HEK293 (cell line): ENCODE data around the gene CD96.

Source experiments
- CTCF ChIA-PET: fragments of 350-600 bp; formaldehyde crosslinking; extraction: SDS; loops from one replicate; lab custom pipeline; 2021; ENCODE audit warnings: antibody characterized with exemption; lab: Yijun Ruan, JAX
- POLR2A ChIA-PET: fragments of 300-600 bp; formaldehyde crosslinking; extraction: SDS; loops from one replicate; lab custom pipeline; 2020; ENCODE audit warnings: antibody characterized with exemption, inconsistent platforms; lab: Yijun Ruan, JAX
- H3K27ac ChIP-seq: fragments of 200-500 bp; sonication (Bioruptor generic); 2 replicates; pipeline ENCODE4 v1.5.1; 2014; ENCODE audit warnings: low read depth, low read length, control low read depth, inconsistent platforms; ENCODE audit errors: extremely low read depth
- H3K36me3 ChIP-seq, 2 experiments: fragments of 200-500 bp in 1 of 2; sonication (Bioruptor generic) in 1 of 2; 1 replicate in 1 of 2; 2 replicates in 1 of 2; pipeline ENCODE4 v1.5.1; 2014 to 2017; ENCODE audit warnings: inconsistent platforms in 2 of 2, low read length in 2 of 2; ENCODE audit not compliant: control insufficient read depth in 2 of 2, insufficient read depth in 1 of 2
- H3K4me1 ChIP-seq: fragments of 200-500 bp; sonication (Bioruptor generic); 2 replicates; pipeline ENCODE4 v1.5.1; 2014; ENCODE audit warnings: mild to moderate bottlenecking, low read length, inconsistent platforms; ENCODE audit not compliant: control insufficient read depth, insufficient read depth
- H3K4me3 ChIP-seq: 2 replicates; pipeline ENCODE4 v1.5.1; 2011; ENCODE audit warnings: low read depth, mild to moderate bottlenecking, control low read depth, low read length, moderate library complexity
- H3K9me3 ChIP-seq: fragments of 200-500 bp; sonication (Bioruptor generic); 2 replicates; pipeline ENCODE4 v1.5.1; 2014; ENCODE audit warnings: low read depth, low read length, inconsistent platforms; ENCODE audit not compliant: control insufficient read depth, insufficient read depth
- GLIS1 ChIP-seq: fragments of 450-650 bp; formaldehyde crosslinking; IDR thresholded peaks from 2 replicates; pipeline ENCODE4 v1.5.1; 2016; ENCODE audit warnings: missing biosample characterization, missing genetic modification characterization
- MEIS1 ChIP-seq: sonication (generic); formaldehyde crosslinking; IDR thresholded peaks from 2 replicates; pipeline ENCODE4 v1.8.1; 2022; ENCODE audit warnings: missing genetic modification reagents, mild to moderate bottlenecking, borderline replicate concordance
- MYNN ChIP-seq: fragments of 450-650 bp; formaldehyde crosslinking; IDR thresholded peaks from 2 replicates; pipeline ENCODE4 v1.5.1; 2016; ENCODE audit warnings: missing biosample characterization, missing genetic modification characterization, borderline replicate concordance
- PRDM4 ChIP-seq: fragments of 450-650 bp; formaldehyde crosslinking; IDR thresholded peaks from 2 replicates; pipeline ENCODE4 v1.5.1; 2017; ENCODE audit warnings: missing biosample characterization, missing genetic modification characterization
- WT1 ChIP-seq: fragments of 450-650 bp; formaldehyde crosslinking; IDR thresholded peaks from 2 replicates; pipeline ENCODE4 v1.5.1; 2016; ENCODE audit warnings: missing biosample characterization, missing genetic modification characterization
- ZNF132 ChIP-seq: fragments of 450-650 bp; formaldehyde crosslinking; IDR thresholded peaks from 2 replicates; pipeline ENCODE4 v1.5.1; 2017; ENCODE audit warnings: missing biosample characterization, missing genetic modification characterization, borderline replicate concordance
- ZNF324 ChIP-seq: fragments of 450-650 bp; formaldehyde crosslinking; IDR thresholded peaks from 2 replicates; pipeline ENCODE4 v1.5.1; 2016; ENCODE audit warnings: missing biosample characterization, missing genetic modification characterization
- ZNF391 ChIP-seq: fragments of 450-650 bp; formaldehyde crosslinking; IDR thresholded peaks from 2 replicates; pipeline ENCODE4 v1.5.1; 2016; ENCODE audit warnings: low read depth, missing biosample characterization, missing genetic modification characterization, borderline replicate concordance
- ZNF404 ChIP-seq: fragments of 450-650 bp; formaldehyde crosslinking; IDR thresholded peaks from 2 replicates; pipeline ENCODE4 v1.5.1; 2017; ENCODE audit warnings: missing biosample characterization, missing genetic modification characterization
- ZNF426 ChIP-seq: fragments of 450-650 bp; formaldehyde crosslinking; IDR thresholded peaks from 2 replicates; pipeline ENCODE4 v1.5.1; 2017; ENCODE audit warnings: missing biosample characterization, missing genetic modification characterization, mild to moderate bottlenecking, inconsistent platforms, moderate library complexity
- ZNF433 ChIP-seq: fragments of 450-650 bp; formaldehyde crosslinking; IDR thresholded peaks from 2 replicates; pipeline ENCODE4 v1.5.1; 2016; ENCODE audit warnings: missing biosample characterization, missing genetic modification characterization, low read depth
- ZNF473 ChIP-seq: fragments of 450-650 bp; formaldehyde crosslinking; IDR thresholded peaks from 2 replicates; pipeline ENCODE4 v1.5.1; 2017; ENCODE audit warnings: missing biosample characterization, missing genetic modification characterization
- ZNF560 ChIP-seq: fragments of 450-650 bp; formaldehyde crosslinking; IDR thresholded peaks from 2 replicates; pipeline ENCODE4 v1.5.1; 2017; ENCODE audit warnings: missing biosample characterization, missing genetic modification characterization, borderline replicate concordance
- ZNF623 ChIP-seq: fragments of 450-650 bp; formaldehyde crosslinking; IDR thresholded peaks from 2 replicates; pipeline ENCODE4 v1.5.1; 2016; ENCODE audit warnings: missing biosample characterization, missing genetic modification characterization
- ZNF626 ChIP-seq: fragments of 450-650 bp; sonication (Bioruptor Pico); formaldehyde crosslinking; IDR thresholded peaks from 2 replicates; pipeline ENCODE4 v1.5.1; 2018; ENCODE audit warnings: missing biosample characterization, missing genetic modification characterization, inconsistent platforms
- ZNF660 ChIP-seq: fragments of 450-650 bp; IDR thresholded peaks from 2 replicates; pipeline ENCODE4 v1.5.1; 2018; ENCODE audit warnings: missing biosample characterization, mild to moderate bottlenecking, missing genetic modification characterization
- ZNF701 ChIP-seq: fragments of 450-650 bp; formaldehyde crosslinking; IDR thresholded peaks from 2 replicates; pipeline ENCODE4 v1.5.1; 2016; ENCODE audit warnings: missing biosample characterization, missing genetic modification characterization
- ZNF704 ChIP-seq: fragments of 450-650 bp; formaldehyde crosslinking; IDR thresholded peaks from 2 replicates; pipeline ENCODE4 v1.5.1; 2016; ENCODE audit warnings: missing biosample characterization, missing genetic modification characterization
- ZNF76 ChIP-seq: fragments of 450-650 bp; formaldehyde crosslinking; IDR thresholded peaks from 2 replicates; pipeline ENCODE4; 2016; ENCODE audit warnings: low read depth, missing biosample characterization, missing genetic modification characterization, borderline replicate concordance
- ZNF843 ChIP-seq: fragments of 450-650 bp; formaldehyde crosslinking; IDR thresholded peaks from 2 replicates; pipeline ENCODE4 v1.5.1; 2016; ENCODE audit warnings: missing biosample characterization, missing genetic modification characterization
- TF ChIP-seq, protein P1 (sequence below): fragments of 450-650 bp; formaldehyde crosslinking; IDR thresholded peaks from 2 replicates; pipeline ENCODE4 v1.5.1; 2016; ENCODE audit warnings: missing biosample characterization, missing genetic modification characterization
- TF ChIP-seq, protein P2 (sequence below): fragments of 450-650 bp; formaldehyde crosslinking; IDR thresholded peaks from 2 replicates; pipeline ENCODE4 v1.5.1; 2016; ENCODE audit warnings: missing biosample characterization, missing genetic modification characterization
- TF ChIP-seq, protein P3 (sequence below): fragments of 450-650 bp; formaldehyde crosslinking; IDR thresholded peaks from 2 replicates; pipeline ENCODE4; 2016; ENCODE audit warnings: missing biosample characterization, missing genetic modification characterization
- TF ChIP-seq, protein P4 (sequence below): fragments of 450-650 bp; formaldehyde crosslinking; IDR thresholded peaks from 2 replicates; pipeline ENCODE4 v1.5.1; 2016; ENCODE audit warnings: missing biosample characterization, missing genetic modification characterization, low read depth
- TF ChIP-seq, protein P5 (sequence below): fragments of 450-650 bp; formaldehyde crosslinking; IDR thresholded peaks from 2 replicates; pipeline ENCODE4 v1.5.1; 2016; ENCODE audit warnings: missing biosample characterization, missing genetic modification characterization

Gene CD96

GRCh38 chr3:111601810-111602209 lies 59.8 kb downstream of the CD96 start:
- TF ChIP-seq ZNF404 (tag by site-specific recombination) (no peak), MEIS1 (CRISPR knock-in tag) (no peak), ZNF623 (tag by site-specific recombination) (no peak), PRDM4 (tag by site-specific recombination) (no peak), ZNF843 (tag by site-specific recombination) (no peak), ZNF426 (no peak), MYNN (tag by site-specific recombination) (no peak)
- TF ChIP-seq, protein P1, sequence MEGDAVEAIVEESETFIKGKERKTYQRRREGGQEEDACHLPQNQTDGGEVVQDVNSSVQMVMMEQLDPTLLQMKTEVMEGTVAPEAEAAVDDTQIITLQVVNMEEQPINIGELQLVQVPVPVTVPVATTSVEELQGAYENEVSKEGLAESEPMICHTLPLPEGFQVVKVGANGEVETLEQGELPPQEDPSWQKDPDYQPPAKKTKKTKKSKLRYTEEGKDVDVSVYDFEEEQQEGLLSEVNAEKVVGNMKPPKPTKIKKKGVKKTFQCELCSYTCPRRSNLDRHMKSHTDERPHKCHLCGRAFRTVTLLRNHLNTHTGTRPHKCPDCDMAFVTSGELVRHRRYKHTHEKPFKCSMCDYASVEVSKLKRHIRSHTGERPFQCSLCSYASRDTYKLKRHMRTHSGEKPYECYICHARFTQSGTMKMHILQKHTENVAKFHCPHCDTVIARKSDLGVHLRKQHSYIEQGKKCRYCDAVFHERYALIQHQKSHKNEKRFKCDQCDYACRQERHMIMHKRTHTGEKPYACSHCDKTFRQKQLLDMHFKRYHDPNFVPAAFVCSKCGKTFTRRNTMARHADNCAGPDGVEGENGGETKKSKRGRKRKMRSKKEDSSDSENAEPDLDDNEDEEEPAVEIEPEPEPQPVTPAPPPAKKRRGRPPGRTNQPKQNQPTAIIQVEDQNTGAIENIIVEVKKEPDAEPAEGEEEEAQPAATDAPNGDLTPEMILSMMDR (tag by site-specific recombination), result no peak
- TF ChIP-seq, protein P2, sequence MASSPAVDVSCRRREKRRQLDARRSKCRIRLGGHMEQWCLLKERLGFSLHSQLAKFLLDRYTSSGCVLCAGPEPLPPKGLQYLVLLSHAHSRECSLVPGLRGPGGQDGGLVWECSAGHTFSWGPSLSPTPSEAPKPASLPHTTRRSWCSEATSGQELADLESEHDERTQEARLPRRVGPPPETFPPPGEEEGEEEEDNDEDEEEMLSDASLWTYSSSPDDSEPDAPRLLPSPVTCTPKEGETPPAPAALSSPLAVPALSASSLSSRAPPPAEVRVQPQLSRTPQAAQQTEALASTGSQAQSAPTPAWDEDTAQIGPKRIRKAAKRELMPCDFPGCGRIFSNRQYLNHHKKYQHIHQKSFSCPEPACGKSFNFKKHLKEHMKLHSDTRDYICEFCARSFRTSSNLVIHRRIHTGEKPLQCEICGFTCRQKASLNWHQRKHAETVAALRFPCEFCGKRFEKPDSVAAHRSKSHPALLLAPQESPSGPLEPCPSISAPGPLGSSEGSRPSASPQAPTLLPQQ (tag by site-specific recombination), result no peak
- no peak overlapping the region for H3K4me3 ChIP-seq
- no peaks in the 10 kb centered on the region for H3K9me3 ChIP-seq
- H3K36me3 ChIP-seq, result no peaks in the 10 kb centered on the region
- H3K27ac ChIP-seq, result no peak overlapping the region
- no peaks in the 10 kb centered on the region for H3K4me1 ChIP-seq
- ChIA-PET POLR2A (no interaction called here), CTCF (no interaction called here)

- H3K36me3 ChIP-seq, result no peaks in the 10 kb centered on the region
- no peak overlapping the region for H3K4me3 ChIP-seq
- ChIA-PET CTCF (no interaction called here), POLR2A (interaction anchor here (0.6 kb wide), 1 partner anchor 624 kb away, joined by 3 read pairs; no protein-coding TSS in a partner anchor)
- no peak overlapping the region for H3K27ac ChIP-seq
- H3K4me1 ChIP-seq, result no peaks in the 10 kb centered on the region
- H3K9me3 ChIP-seq, result no peaks in the 10 kb centered on the region
- TF ChIP-seq ZNF132 (no peak), WT1 (tag by site-specific recombination) (no peak), ZNF560 (tag by site-specific recombination) (no peak), ZNF473 (tag by site-specific recombination) (no peak), ZNF324 (tag by site-specific recombination) (no peak), ZNF701 (tag by site-specific recombination) (no peak), GLIS1 (tag by site-specific recombination) (no peak), ZNF626 (tag by site-specific recombination) (no peak), ZNF391 (no peak), ZNF660 (tag by site-specific recombination) (no peak), ZNF433 (tag by site-specific recombination) (no peak), ZNF76 (no peak), ZNF704 (tag by site-specific recombination) (no peak)
- TF ChIP-seq, protein P3, sequence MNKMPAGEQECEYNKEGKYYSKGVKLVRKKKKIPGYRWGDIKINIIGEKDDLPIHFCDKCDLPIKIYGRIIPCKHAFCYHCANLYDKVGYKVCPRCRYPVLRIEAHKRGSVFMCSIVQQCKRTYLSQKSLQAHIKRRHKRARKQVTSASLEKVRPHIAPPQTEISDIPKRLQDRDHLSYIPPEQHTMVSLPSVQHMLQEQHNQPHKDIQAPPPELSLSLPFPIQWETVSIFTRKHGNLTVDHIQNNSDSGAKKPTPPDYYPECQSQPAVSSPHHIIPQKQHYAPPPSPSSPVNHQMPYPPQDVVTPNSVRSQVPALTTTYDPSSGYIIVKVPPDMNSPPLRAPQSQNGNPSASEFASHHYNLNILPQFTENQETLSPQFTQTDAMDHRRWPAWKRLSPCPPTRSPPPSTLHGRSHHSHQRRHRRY (tag by site-specific recombination), result no peak
- TF ChIP-seq, protein P4, sequence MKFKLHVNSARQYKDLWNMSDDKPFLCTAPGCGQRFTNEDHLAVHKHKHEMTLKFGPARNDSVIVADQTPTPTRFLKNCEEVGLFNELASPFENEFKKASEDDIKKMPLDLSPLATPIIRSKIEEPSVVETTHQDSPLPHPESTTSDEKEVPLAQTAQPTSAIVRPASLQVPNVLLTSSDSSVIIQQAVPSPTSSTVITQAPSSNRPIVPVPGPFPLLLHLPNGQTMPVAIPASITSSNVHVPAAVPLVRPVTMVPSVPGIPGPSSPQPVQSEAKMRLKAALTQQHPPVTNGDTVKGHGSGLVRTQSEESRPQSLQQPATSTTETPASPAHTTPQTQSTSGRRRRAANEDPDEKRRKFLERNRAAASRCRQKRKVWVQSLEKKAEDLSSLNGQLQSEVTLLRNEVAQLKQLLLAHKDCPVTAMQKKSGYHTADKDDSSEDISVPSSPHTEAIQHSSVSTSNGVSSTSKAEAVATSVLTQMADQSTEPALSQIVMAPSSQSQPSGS, result no peak
- TF ChIP-seq, protein P5, sequence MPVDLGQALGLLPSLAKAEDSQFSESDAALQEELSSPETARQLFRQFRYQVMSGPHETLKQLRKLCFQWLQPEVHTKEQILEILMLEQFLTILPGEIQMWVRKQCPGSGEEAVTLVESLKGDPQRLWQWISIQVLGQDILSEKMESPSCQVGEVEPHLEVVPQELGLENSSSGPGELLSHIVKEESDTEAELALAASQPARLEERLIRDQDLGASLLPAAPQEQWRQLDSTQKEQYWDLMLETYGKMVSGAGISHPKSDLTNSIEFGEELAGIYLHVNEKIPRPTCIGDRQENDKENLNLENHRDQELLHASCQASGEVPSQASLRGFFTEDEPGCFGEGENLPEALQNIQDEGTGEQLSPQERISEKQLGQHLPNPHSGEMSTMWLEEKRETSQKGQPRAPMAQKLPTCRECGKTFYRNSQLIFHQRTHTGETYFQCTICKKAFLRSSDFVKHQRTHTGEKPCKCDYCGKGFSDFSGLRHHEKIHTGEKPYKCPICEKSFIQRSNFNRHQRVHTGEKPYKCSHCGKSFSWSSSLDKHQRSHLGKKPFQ (tag by site-specific recombination), result no peak
Observed at GRCh38 chr3:111603679-111604078, 61.7 kb downstream of the CD96 start.
